Bronchial epithelial cell (primary cell): Measurements from ENCODE around the gene DUSP14. TPM values are rescaled to one million over a fixed set of nuclear protein-coding genes. Genes with fewer than 3 reads are reported as not detected.

Experiments used
- DNase-seq: peaks from one replicate; pipeline ENCODE4 v3.0.0-alpha.2; 2010; ENCODE audit warnings: low read depth
- FAIRE-seq: peaks from 2 replicates; lab custom pipeline; 2011; peaks lifted over from hg19 to GRCh38; lab: Jason Lieb, UNC
- H3K27me3 ChIP-seq: 2 replicates; pipeline ENCODE4 v1.5.1; 2011; ENCODE audit warnings: low read length; ENCODE audit not compliant: control insufficient read depth, insufficient read depth
- H3K36me3 ChIP-seq: 2 replicates; pipeline ENCODE4 v1.5.1; 2011; ENCODE audit warnings: low read length; ENCODE audit not compliant: control insufficient read depth, insufficient read depth
- H3K4me3 ChIP-seq: 2 replicates; pipeline ENCODE4 v1.5.1; 2011; ENCODE audit warnings: mild to moderate bottlenecking, low read depth, low read length, control low read depth
- total RNA-seq: library from RNA; depleted of rRNA; stranded (reverse); fragments of >200 nt; gene quantifications from 2 replicates; pipeline ENCODE4 v1.2.1, GENCODE V29; 2014
- TF ChIP-seq, protein P1 (sequence below): IDR thresholded peaks from 2 replicates; pipeline ENCODE4 v1.5.1; 2011; ENCODE audit warnings: mild to moderate bottlenecking, moderate library complexity, low read length, control low read depth, inconsistent platforms; ENCODE audit not compliant: insufficient read depth, severe bottlenecking

Gene DUSP14
- total RNA-seq, 1 donor from 2014 or later: 68.4 TPM

DNA sequence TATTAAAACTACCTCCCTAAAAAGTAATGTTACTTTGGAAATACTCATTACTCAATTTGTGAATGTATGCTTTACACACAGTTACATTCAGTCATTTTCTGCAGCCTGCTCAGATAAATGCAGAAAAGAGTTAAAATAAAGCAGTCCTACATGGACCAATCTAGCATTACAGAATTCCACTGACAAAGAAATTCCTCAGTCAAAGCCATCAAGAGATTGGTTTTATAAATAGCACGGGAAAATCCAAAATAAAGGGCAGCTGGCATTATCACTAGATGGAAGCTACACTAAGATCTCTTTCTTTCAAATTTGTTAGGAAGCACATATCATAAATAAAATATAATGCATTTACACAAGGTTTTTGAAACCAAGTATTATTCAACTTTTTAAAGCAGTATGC, 58.3 kb downstream of the DUSP14 start:
- H3K27me3 ChIP-seq: no peaks in the 10 kb centered on the region
- H3K4me3 ChIP-seq: no peak overlapping the region
- no peak for DNase-seq
- no peak for FAIRE-seq
- TF ChIP-seq, protein P1, sequence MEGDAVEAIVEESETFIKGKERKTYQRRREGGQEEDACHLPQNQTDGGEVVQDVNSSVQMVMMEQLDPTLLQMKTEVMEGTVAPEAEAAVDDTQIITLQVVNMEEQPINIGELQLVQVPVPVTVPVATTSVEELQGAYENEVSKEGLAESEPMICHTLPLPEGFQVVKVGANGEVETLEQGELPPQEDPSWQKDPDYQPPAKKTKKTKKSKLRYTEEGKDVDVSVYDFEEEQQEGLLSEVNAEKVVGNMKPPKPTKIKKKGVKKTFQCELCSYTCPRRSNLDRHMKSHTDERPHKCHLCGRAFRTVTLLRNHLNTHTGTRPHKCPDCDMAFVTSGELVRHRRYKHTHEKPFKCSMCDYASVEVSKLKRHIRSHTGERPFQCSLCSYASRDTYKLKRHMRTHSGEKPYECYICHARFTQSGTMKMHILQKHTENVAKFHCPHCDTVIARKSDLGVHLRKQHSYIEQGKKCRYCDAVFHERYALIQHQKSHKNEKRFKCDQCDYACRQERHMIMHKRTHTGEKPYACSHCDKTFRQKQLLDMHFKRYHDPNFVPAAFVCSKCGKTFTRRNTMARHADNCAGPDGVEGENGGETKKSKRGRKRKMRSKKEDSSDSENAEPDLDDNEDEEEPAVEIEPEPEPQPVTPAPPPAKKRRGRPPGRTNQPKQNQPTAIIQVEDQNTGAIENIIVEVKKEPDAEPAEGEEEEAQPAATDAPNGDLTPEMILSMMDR: no peak
- H3K36me3 ChIP-seq: no peaks in the 10 kb centered on the region

DNA sequence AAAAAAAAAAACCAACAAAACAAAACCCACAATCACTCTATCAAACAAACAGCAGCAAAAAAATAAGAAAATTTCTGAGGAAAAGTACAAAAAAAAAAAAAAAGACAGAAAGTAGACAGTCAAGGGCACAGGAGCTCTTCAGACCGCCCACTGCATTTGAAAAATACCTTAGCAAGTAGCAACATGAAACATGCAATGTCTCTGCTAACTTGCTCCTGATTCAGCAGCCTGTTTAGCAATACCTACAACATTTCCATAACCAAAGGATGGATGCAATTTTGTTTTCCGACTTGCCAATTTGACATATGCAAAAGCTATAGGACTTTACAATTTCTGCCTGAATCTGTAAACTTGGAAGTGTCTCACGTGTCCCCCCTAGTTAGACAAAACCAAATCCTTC, 62.1 kb downstream of the DUSP14 start:
- no peak overlapping the region for H3K4me3 ChIP-seq
- no peak for FAIRE-seq

DNA sequence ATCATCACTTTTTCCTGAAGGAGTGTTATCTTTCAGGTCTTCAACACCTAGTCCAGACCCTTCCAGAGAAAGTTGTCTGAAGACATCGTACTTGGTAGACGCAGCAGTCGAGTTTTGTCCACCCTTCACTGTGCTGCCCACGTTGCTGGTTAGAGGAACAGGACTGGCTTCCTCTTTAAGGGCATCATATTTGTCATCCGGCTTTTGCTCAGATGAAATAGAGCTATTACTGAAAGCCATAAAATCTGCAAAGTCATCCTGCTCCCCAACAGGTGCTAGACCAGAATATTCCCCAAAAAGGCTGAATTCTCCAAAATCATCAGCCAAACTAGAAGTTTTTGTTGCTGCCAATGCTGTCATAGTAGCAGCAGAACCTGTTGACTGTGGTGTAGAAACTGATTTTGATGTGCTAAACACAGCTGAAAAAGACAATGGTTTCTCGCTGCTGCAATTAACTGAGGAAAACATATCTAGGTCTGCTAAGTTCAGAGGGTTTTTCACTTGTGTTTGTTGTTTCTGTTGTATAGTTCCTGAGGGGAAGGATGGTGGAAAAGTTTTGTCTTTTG, 63.8 kb downstream of the DUSP14 start:
- DNase-seq (no peak), FAIRE-seq (no peak)
- TF ChIP-seq, protein P1: no peak
- Histone ChIP-seq H3K36me3 (no peaks in the 10 kb centered on the region), H3K27me3 (no peaks in the 10 kb centered on the region), H3K4me3 (no peak overlapping the region)

More for the DNA sequence above, 62.1 kb downstream of the DUSP14 start:
- no peaks in the 10 kb centered on the region for H3K36me3 ChIP-seq
- TF ChIP-seq, protein P1: no peak
- peak; percentile 94 for DNase-seq
- no peaks in the 10 kb centered on the region for H3K27me3 ChIP-seq

DNA sequence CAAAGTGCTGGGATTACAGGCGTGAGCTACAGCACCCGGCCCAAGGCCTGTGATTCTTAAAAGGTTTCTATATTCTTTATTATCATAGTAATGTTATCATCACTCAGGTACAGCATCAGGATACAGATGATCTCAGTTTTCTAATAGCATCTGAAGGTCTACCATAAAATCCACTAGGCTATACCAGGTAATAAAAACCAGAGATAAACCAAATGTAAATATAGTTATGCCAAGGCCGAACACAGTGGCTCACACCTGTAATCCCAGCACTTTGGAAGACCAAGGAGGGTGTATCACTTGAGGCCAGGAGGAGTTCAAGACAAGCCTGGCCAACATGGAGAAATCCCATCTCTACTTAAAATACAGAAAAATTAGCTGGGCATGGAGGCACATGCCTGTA, 65.7 kb downstream of the DUSP14 start:
- DNase-seq (no peak), FAIRE-seq (no peak)
- Histone ChIP-seq H3K4me3 (no peak overlapping the region), H3K27me3 (no peaks in the 10 kb centered on the region), H3K36me3 (no peaks in the 10 kb centered on the region)
- TF ChIP-seq, protein P1: no peak

DNA sequence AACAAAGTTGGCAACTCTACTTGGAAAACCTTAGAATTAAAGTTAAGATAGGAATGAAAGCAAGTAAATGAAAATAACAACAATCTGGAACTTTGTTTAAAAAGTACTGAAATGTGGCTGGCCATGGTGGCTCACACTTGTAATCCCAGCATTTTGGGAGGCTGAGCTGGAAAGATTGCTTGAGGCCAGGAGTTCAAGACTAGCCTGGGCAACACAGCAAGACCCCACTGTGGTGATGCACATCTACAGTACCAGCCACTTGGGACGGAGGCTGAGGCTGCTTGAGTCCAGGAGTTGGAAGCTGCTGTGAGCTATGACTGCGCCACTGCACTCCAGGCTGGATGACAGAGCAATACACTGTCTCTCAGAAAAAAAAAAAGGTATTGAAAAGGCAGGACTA, 67.8 kb downstream of the DUSP14 start:
- FAIRE-seq: no peak
- no peaks in the 10 kb centered on the region for H3K27me3 ChIP-seq
- TF ChIP-seq, protein P1: no peak
- no peak overlapping the region for H3K4me3 ChIP-seq
- no peak for DNase-seq
- no peaks in the 10 kb centered on the region for H3K36me3 ChIP-seq

DNA sequence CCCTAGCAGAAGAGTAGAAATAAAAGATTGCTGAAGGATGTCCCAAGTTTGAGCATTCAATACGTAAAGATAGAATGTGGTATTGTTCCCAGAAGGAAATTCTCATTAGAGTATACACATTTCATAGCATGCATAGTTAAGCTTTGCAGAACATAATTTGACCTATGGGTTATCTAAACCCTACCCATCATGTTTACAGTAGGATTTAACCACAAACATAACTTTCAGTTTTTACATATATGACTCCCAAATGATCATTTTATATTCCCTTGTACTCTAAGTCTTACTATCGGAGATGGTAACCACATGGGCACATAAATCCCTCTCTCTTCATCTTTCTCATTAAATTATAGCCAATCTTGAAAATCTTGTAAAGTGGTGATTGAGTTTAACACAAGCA, 68.6 kb downstream of the DUSP14 start:
- no peak for FAIRE-seq
- DNase-seq: no peak
- no peaks in the 10 kb centered on the region for H3K36me3 ChIP-seq
- H3K4me3 ChIP-seq: no peak overlapping the region
- TF ChIP-seq, protein P1: no peak
- no peaks in the 10 kb centered on the region for H3K27me3 ChIP-seq
